Left hindlimb (tissue), 1 donor: ENCODE measurements around the gene KDSR.

Source experiments
- DNase-seq: peaks from one replicate; pipeline ENCODE4 v3.0.0-alpha.2; 2018

Gene KDSR

GRCh38 chr18:63320123-63320974, 46.7 kb downstream of the KDSR start:
- DNase-seq = peak; percentile 92

GRCh38 chr18:63319383-63320122, 47.5 kb downstream of the KDSR start, which contains the start of gene BCL2:
Gene BCL2, minus strand, starts transcription at chr18:63319769.
- no peak for DNase-seq

- DNase-seq = no peak
These were observed 48.1 kb downstream of the KDSR start for GRCh38 chr18:63318889-63319382.

- peak; percentile 58 for DNase-seq
These were observed 48.8 kb downstream of the KDSR start for GRCh38 chr18:63317982-63318888.

- no peak for DNase-seq
These were observed 49.5 kb downstream of the KDSR start for GRCh38 chr18:63317556-63317946.

GRCh38 chr18:63316612-63317555, 50.1 kb downstream of the KDSR start:
- DNase-seq = no peak

- DNase-seq = no peak
These were observed 51.1 kb downstream of the KDSR start for GRCh38 chr18:63315876-63316275.

- no peak for DNase-seq
These were observed 51.8 kb downstream of the KDSR start for GRCh38 chr18:63315131-63315662.

GRCh38 chr18:63314062-63314790, 52.8 kb downstream of the KDSR start:
- DNase-seq = no peak

- no peak for DNase-seq
These were observed 53.5 kb downstream of the KDSR start for GRCh38 chr18:63313396-63313917.

- no peak for DNase-seq
These were observed 54.1 kb downstream of the KDSR start for GRCh38 chr18:63312737-63313395.

GRCh38 chr18:63312019-63312409, 55.0 kb downstream of the KDSR start:
- no peak for DNase-seq

- no peak for DNase-seq
These were observed 55.6 kb downstream of the KDSR start for GRCh38 chr18:63311118-63312018.

- DNase-seq = no peak
These were observed 57.6 kb downstream of the KDSR start for GRCh38 chr18:63309422-63309821.

GRCh38 chr18:63307551-63308200, 59.3 kb downstream of the KDSR start:
- no peak for DNase-seq

GRCh38 chr18:63306819-63307550, 60.0 kb downstream of the KDSR start:
- DNase-seq = no peak

GRCh38 chr18:63306249-63306648, 60.8 kb downstream of the KDSR start:
- DNase-seq = no peak
